GM23338 (cell line): ENCODE data around the gene PIGU. TPM values are rescaled to one million over a fixed set of nuclear protein-coding genes. Genes with fewer than 3 reads are reported as not detected.
"Not testable (repeated sequence)": the region's sequence is repeated elsewhere in the genome, so short reads cannot be mapped to it uniquely, and the experiment has no call there.

Source experiments
- ATAC-seq: fragments of 200-7000 bp; cut with Tn5 transposase; 3 replicates; pipeline ENCODE4 v1.9.1; 2020
- DNase-seq: peaks from one replicate; pipeline ENCODE4 v3.0.0-alpha.2; 2015; ENCODE audit warnings: low spot score
- H2AFZ ChIP-seq: fragments of 200-600 bp; sonication (generic); 2 replicates; pipeline ENCODE4 v1.8.0; 2016; ENCODE audit warnings: antibody characterized with exemption, mild to moderate bottlenecking, moderate library complexity
- H3F3A ChIP-seq: fragments of 200-600 bp; sonication (generic); replicated peaks from 2 replicates; pipeline ENCODE4 v1.8.0; 2017; ENCODE audit warnings: antibody characterized with exemption, mixed run types, low read depth
- H3K27ac ChIP-seq: fragments of 200-600 bp; sonication (generic); 2 replicates; pipeline ENCODE4 v1.6.1; 2016; ENCODE audit warnings: low read depth
- H3K27me3 ChIP-seq: fragments of 200-600 bp; sonication (generic); 2 replicates; pipeline ENCODE4 v1.8.0; 2016; ENCODE audit warnings: mild to moderate bottlenecking, mixed run types, moderate library complexity; ENCODE audit not compliant: insufficient read depth
- H3K36me3 ChIP-seq: fragments of 200-600 bp; sonication (generic); 2 replicates; pipeline ENCODE4 v1.8.0; 2016; ENCODE audit warnings: mild to moderate bottlenecking; ENCODE audit not compliant: insufficient read depth
- H3K4me1 ChIP-seq: fragments of 200-600 bp; sonication (generic); 2 replicates; pipeline ENCODE4 v1.8.0; 2016; ENCODE audit warnings: mild to moderate bottlenecking, moderate library complexity; ENCODE audit not compliant: insufficient read depth
- H3K4me2 ChIP-seq: fragments of 200-600 bp; sonication (generic); 2 replicates; pipeline ENCODE4 v1.7.1; 2017; ENCODE audit warnings: mixed run types
- H3K4me3 ChIP-seq: fragments of 200-600 bp; sonication (generic); 2 replicates; pipeline ENCODE4 v1.6.1; 2016; ENCODE audit warnings: mixed run types
- H3K79me2 ChIP-seq: fragments of 200-600 bp; sonication (generic); replicated peaks from 2 replicates; pipeline ENCODE4 v1.8.0; 2017; ENCODE audit warnings: mild to moderate bottlenecking; ENCODE audit not compliant: insufficient read depth
- H3K9me2 ChIP-seq: fragments of 200-600 bp; sonication (generic); 2 replicates; pipeline ENCODE4 v1.8.0; 2017; ENCODE audit not compliant: insufficient read depth
- H4K20me1 ChIP-seq: fragments of 200-600 bp; sonication (generic); replicated peaks from 2 replicates; pipeline ENCODE4 v1.8.0; 2017; ENCODE audit warnings: mild to moderate bottlenecking; ENCODE audit not compliant: insufficient read depth
- H3K27ac Mint-ChIP-seq: 2 replicates; pipeline ENCODE4 v1.8.0; 2020; ENCODE audit warnings: inconsistent platforms, mild to moderate bottlenecking, moderate library complexity, mixed read lengths
- H3K27me3 Mint-ChIP-seq: 3 replicates; pipeline ENCODE4 v1.8.0; 2022; ENCODE audit warnings: low read depth, mild to moderate bottlenecking, moderate library complexity, mixed read lengths, inconsistent platforms; ENCODE audit not compliant: insufficient read depth, poor library complexity
- H3K36me3 Mint-ChIP-seq: 3 replicates; pipeline ENCODE4 v1.8.0; 2021; ENCODE audit warnings: low read depth, mild to moderate bottlenecking, inconsistent platforms, moderate library complexity, mixed read lengths
- H3K4me1 Mint-ChIP-seq: 3 replicates; pipeline ENCODE4 v1.8.0; 2020; ENCODE audit warnings: mild to moderate bottlenecking, inconsistent platforms, mixed read lengths
- H3K4me3 Mint-ChIP-seq: 3 replicates; pipeline ENCODE4 v1.8.0; 2021; ENCODE audit warnings: moderate library complexity, mild to moderate bottlenecking, inconsistent platforms, mixed read lengths
- H3K9me3 Mint-ChIP-seq: 3 replicates; pipeline ENCODE4 v1.8.0; 2020; ENCODE audit warnings: moderate library complexity, mild to moderate bottlenecking, inconsistent platforms, mixed read lengths
- CREB1 ChIP-seq: fragments of 250-450 bp; sonication (Bioruptor Pico); IDR thresholded peaks from 2 replicates; pipeline ENCODE4 v1.5.0; 2020; ENCODE audit warnings: low read depth, mild to moderate bottlenecking, moderate library complexity
- CTCF ChIP-seq, 2 experiments: fragments of 200-600 bp in 1 of 2; sonication (generic) in 1 of 2; conservative IDR thresholded peaks; 2 replicates each; pipeline versions ENCODE4 v1.5.1 to v1.6.1; 2016 to 2017; ENCODE audit warnings: antibody characterized with exemption in 2 of 2, low read depth in 2 of 2, mild to moderate bottlenecking in 2 of 2, moderate library complexity in 1 of 2
- EZH2 ChIP-seq: fragments of 200-600 bp; sonication (generic); IDR thresholded peaks from one replicate; pipeline ENCODE4 v1.8.0; 2017; ENCODE audit warnings: antibody characterized with exemption, mild to moderate bottlenecking, low read depth; ENCODE audit not compliant: unreplicated experiment
- EZH2phosphoT487 ChIP-seq: fragments of 200-600 bp; sonication (generic); IDR thresholded peaks from one replicate; pipeline ENCODE4 v1.8.1; 2018; ENCODE audit warnings: antibody characterized with exemption; ENCODE audit not compliant: unreplicated experiment
- REST ChIP-seq: IDR thresholded peaks from one replicate; pipeline ENCODE4 v1.6.1; 2018; ENCODE audit warnings: antibody characterized with exemption; ENCODE audit not compliant: unreplicated experiment
- ZNF462 ChIP-seq: fragments of 250-450 bp; sonication (Bioruptor Pico); IDR thresholded peaks from 2 replicates; pipeline ENCODE4 v1.5.0; 2020; ENCODE audit warnings: mild to moderate bottlenecking, moderate library complexity
- polyA plus RNA-seq: library from polyadenylated mRNA; unstranded; fragments of >200 nt; fragmentation: Nextera tagmentation; extraction: Ambion mirVana; gene quantifications from 2 replicates; pipeline ENCODE4 v1.2.1, GENCODE V29; 2016
- total RNA-seq: library from RNA; depleted of rRNA; stranded (reverse); fragments of >200 nt; shearing (Covaris generic); gene quantifications from 2 replicates; pipeline ENCODE4 v1.2.3, GENCODE V29; 2014

PIGU gene
- total and polyA plus RNA-seq, 2 experiments from 2014 or later: 24.3 to 28.9 TPM

- not testable (repeated sequence) for H3K27ac ChIP-seq, H3K36me3 Mint-ChIP-seq, H3K4me1 ChIP-seq, H3K36me3 ChIP-seq, H3K4me2 ChIP-seq, H4K20me1 ChIP-seq, H3K27me3 Mint-ChIP-seq, H2AFZ ChIP-seq, H3K9me3 Mint-ChIP-seq, H3K4me1 Mint-ChIP-seq, H3K79me2 ChIP-seq, H3K4me3 ChIP-seq, DNase-seq, H3F3A ChIP-seq, H3K4me3 Mint-ChIP-seq, ATAC-seq, H3K27me3 ChIP-seq, H3K27ac Mint-ChIP-seq, H3K9me2 ChIP-seq
These were observed 42.5 kb upstream of the PIGU start for GRCh38 chr20:34719242-34720017.

GRCh38 chr20:34717230-34718095 is 40.6 kb upstream of the PIGU start:
- no peaks in the 10 kb centered on the region for H3K36me3 ChIP-seq
- Mint-ChIP-seq H3K27ac (no peak overlapping the region), H3K4me1 (no peaks in the 10 kb centered on the region)
- TF ChIP-seq EZH2phosphoT487: no peak
- TF ChIP-seq REST: no peak
- no peak for TF ChIP-seq CTCF (conservative IDR thresholded peaks at IDR 0.05; ENCODE audit: low read depth in 2 of 2)
- TF ChIP-seq CREB1: no peak
- TF ChIP-seq EZH2: no peak
- TF ChIP-seq ZNF462 (CRISPR knock-in tag): no peak

More at GRCh38 chr20:34717230-34718095, 40.6 kb upstream of the PIGU start:
- Histone ChIP-seq H3F3A (no peaks in the 10 kb centered on the region), H3K9me2 (no peaks in the 10 kb centered on the region), H3K4me1 (no peaks in the 10 kb centered on the region), H3K4me2 (no peak overlapping the region), H3K4me3 (no peak overlapping the region), H4K20me1 (no peaks in the 10 kb centered on the region), H3K79me2 (no peaks in the 10 kb centered on the region), H3K27ac (no peak overlapping the region), H2AFZ (no peak overlapping the region), H3K27me3 (0 out of 2 replicates have a peak, but pooled peaks cover under 1% of the 10 kb centered on the region)
- ATAC-seq: no peak
- Mint-ChIP-seq H3K9me3 (no peaks in the 10 kb centered on the region), H3K27me3 (peaks cover 2% of the 10 kb centered on the region), H3K4me3 (no peak overlapping the region), H3K36me3 (no peaks in the 10 kb centered on the region)
- DNase-seq: no peak
